HepG2 (cell line): ENCODE data around the gene COPS3.

Experiments used
- AKNA ChIP-seq: sonication (generic); formaldehyde crosslinking; IDR thresholded peaks from 2 replicates; pipeline ENCODE4 v1.4.0; 2020; ENCODE audit warnings: missing genetic modification reagents, borderline replicate concordance
- ATF2 ChIP-seq: sonication (generic); formaldehyde crosslinking; IDR thresholded peaks from 2 replicates; pipeline ENCODE4 v1.4.0; 2020; ENCODE audit warnings: missing genetic modification reagents
- CEBPB ChIP-seq: IDR thresholded peaks from 2 replicates; pipeline ENCODE4 v1.6.1; 2011; ENCODE audit warnings: low read depth, low read length, improper control_type of control experiment, borderline replicate concordance
- CTCF ChIP-seq: sonication (generic); formaldehyde crosslinking; IDR thresholded peaks from 2 replicates; pipeline ENCODE4 v1.5.0; 2020; ENCODE audit warnings: mild to moderate bottlenecking, missing genetic modification reagents, moderate library complexity
- FOXA1 ChIP-seq, 2 experiments: fragments of 450-650 bp in 1 of 2; sonication (generic) in 1 of 2; formaldehyde crosslinking in 1 of 2; IDR thresholded peaks; 2 replicates each; pipeline versions ENCODE4 v1.4.0 to v1.6.1; 2016 to 2020; ENCODE audit warnings: missing genetic modification reagents in 1 of 2
- FUBP1 ChIP-seq: sonication (generic); formaldehyde crosslinking; IDR thresholded peaks from 2 replicates; pipeline ENCODE4 v1.5.1; 2020; ENCODE audit warnings: missing genetic modification reagents, mild to moderate bottlenecking, borderline replicate concordance
- MTA1 ChIP-seq: sonication (generic); formaldehyde crosslinking; IDR thresholded peaks from 2 replicates; pipeline ENCODE4 v1.4.0; 2020; ENCODE audit warnings: missing genetic modification reagents, mild to moderate bottlenecking, borderline replicate concordance
- RFX5 ChIP-seq: IDR thresholded peaks from 2 replicates; pipeline ENCODE4 v1.6.1; 2011; ENCODE audit warnings: low read depth, low read length, improper control_type of control experiment
- TEAD2 ChIP-seq: sonication (generic); formaldehyde crosslinking; IDR thresholded peaks from 2 replicates; pipeline ENCODE4 v1.9.0; 2021; ENCODE audit warnings: missing genetic modification reagents
- ZNF615 ChIP-seq: sonication (generic); formaldehyde crosslinking; IDR thresholded peaks from 2 replicates; pipeline ENCODE4 v1.5.0; 2020; ENCODE audit warnings: mild to moderate bottlenecking, missing genetic modification reagents, borderline replicate concordance

GRCh38 chr17:17320911-17321220 is 39.8 kb upstream of the COPS3 start:
- TF ChIP-seq FOXA1 (IDR thresholded peaks at IDR 0.05) (no peak), FOXA1 (CRISPR knock-in tag; IDR thresholded peaks at IDR 0.05) (no peak), MTA1 (no peak), TEAD2 (no peak), CTCF (CRISPR knock-in tag) (no peak), ATF2 (CRISPR knock-in tag) (no peak), AKNA (CRISPR knock-in tag) (no peak), RFX5 (no peak), FUBP1 (CRISPR knock-in tag) (no peak), CEBPB (no peak), ZNF615 (CRISPR knock-in tag) (no peak)
